ENCODE data around the gene SSH2.
A peak's percentile ranks its signal among the peaks of the same experiment; 100 is the strongest.
"Not testable (repeated sequence)": the region's sequence is repeated elsewhere in the genome, so short reads cannot be mapped to it uniquely, and the experiment has no call there.

The SSH2 gene

DNA sequence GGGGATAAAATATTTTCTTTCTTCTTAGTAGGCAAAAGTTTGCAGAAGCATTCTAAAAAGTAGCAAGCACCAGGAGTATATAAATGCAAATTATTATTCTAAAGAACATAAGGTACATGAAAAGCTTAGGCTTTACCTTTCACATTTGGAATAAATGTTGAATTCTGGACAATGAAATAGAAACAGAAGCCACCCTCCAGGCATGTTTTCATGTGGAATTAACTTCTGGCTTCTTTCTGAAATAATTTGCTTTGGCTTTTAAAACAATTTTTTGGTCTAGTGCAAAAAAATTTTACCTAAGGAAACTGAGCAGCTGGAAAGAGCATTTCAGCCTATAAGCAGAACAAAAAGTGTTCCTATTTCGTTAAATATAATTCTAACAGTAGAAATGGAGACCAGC is 197.8 kb downstream of the SSH2 start:
- H3K4me1 ChIP-seq (ENCODE audit: control insufficient read depth in 5 of 5, insufficient read depth in 5 of 5, low read length in 5 of 5), result peaks cover 0 to 22% (median 18%) of the 10 kb centered on the region in 5 donors
- no peak overlapping the region for H3K9ac ChIP-seq (ENCODE audit: low read length in 5 of 5)
- H3K9me3 ChIP-seq (ENCODE audit: control insufficient read depth in 5 of 5, low read length in 5 of 5), result no peaks in the 10 kb centered on the region
- no peak overlapping the region for H3K4me3 ChIP-seq (ENCODE audit: low read depth in 1 of 5, low read length in 5 of 5)
- peak overlapping the region; percentile 41 for H3K27ac ChIP-seq (ENCODE audit: low read depth, low read length)
- H3K27me3 ChIP-seq (ENCODE audit: control insufficient read depth in 5 of 5, insufficient read depth in 4 of 5, low read length in 5 of 5), result no peaks in the 10 kb centered on the region
- H3K36me3 ChIP-seq (ENCODE audit: control insufficient read depth in 5 of 5, insufficient read depth in 5 of 5, low read length in 5 of 5), result peaks cover 0 to 7% (median 0%) of the 10 kb centered on the region in 5 donors

DNA sequence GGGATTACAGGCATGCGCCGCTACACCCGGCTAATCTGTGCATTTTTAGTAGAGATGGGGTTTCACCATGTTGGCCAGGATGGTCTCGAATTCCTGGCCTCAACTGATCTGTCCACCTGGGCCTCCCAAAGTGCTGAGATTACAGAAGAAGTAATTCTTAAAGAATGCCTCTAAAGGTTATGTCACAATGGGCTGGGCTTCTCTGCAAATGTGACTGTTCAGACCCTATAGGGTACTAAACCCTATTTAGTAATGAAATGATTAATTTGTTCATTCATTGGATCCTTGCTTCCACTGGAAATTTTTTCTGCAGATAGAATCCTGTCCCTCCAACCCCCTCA is 198.5 kb downstream of the SSH2 start:
- Histone ChIP-seq H3K27ac (ENCODE audit: low read depth, low read length) (peak overlapping the region; percentile 41), H3K36me3 (ENCODE audit: control insufficient read depth in 5 of 5, insufficient read depth in 5 of 5, low read length in 5 of 5) (peaks cover 0 to 7% (median 0%) of the 10 kb centered on the region in 5 donors), H3K27me3 (ENCODE audit: control insufficient read depth in 5 of 5, insufficient read depth in 4 of 5, low read length in 5 of 5) (no peaks in the 10 kb centered on the region), H3K9ac (ENCODE audit: low read length in 5 of 5) (no peak overlapping the region), H3K9me3 (ENCODE audit: control insufficient read depth in 5 of 5, low read length in 5 of 5) (no peaks in the 10 kb centered on the region), H3K4me3 (ENCODE audit: low read depth in 1 of 5, low read length in 5 of 5) (no peak overlapping the region), H3K4me1 (ENCODE audit: control insufficient read depth in 5 of 5, insufficient read depth in 5 of 5, low read length in 5 of 5) (peaks cover 0 to 28% (median 19%) of the 10 kb centered on the region in 5 donors)

DNA sequence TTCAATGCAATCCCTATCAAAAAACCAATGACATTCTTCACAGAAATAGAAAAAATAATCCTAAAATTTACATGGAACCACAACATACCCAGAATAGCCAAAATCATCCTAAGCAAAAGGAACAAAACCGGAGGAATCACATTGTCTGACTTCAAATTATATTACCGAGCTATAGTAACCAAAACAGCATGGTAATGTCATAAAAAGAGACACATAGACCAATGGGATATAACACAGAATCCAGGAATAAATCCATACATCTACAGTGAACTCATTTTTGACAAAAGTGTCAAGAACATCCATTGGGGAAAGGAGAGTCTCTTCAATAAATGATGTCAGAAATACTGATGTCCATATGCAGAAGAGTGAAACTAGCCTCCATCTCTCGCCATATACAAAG is 201.5 kb downstream of the SSH2 start:
- Histone ChIP-seq H3K4me3 (ENCODE audit: low read depth in 1 of 5, low read length in 5 of 5) (no peak overlapping the region), H3K9ac (ENCODE audit: low read length in 5 of 5) (no peak overlapping the region), H3K4me1 (ENCODE audit: control insufficient read depth in 5 of 5, insufficient read depth in 5 of 5, low read length in 5 of 5) (peaks cover 0 to 39% (median 27%) of the 10 kb centered on the region in 5 donors), H3K27ac (ENCODE audit: low read depth, low read length) (no peak overlapping the region), H3K27me3 (ENCODE audit: control insufficient read depth in 5 of 5, insufficient read depth in 4 of 5, low read length in 5 of 5) (no peaks in the 10 kb centered on the region), H3K9me3 (ENCODE audit: control insufficient read depth in 5 of 5, low read length in 5 of 5) (no peaks in the 10 kb centered on the region), H3K36me3 (ENCODE audit: control insufficient read depth in 5 of 5, insufficient read depth in 5 of 5, low read length in 5 of 5) (peaks cover 0 to 4% (median 0%) of the 10 kb centered on the region in 5 donors)

DNA sequence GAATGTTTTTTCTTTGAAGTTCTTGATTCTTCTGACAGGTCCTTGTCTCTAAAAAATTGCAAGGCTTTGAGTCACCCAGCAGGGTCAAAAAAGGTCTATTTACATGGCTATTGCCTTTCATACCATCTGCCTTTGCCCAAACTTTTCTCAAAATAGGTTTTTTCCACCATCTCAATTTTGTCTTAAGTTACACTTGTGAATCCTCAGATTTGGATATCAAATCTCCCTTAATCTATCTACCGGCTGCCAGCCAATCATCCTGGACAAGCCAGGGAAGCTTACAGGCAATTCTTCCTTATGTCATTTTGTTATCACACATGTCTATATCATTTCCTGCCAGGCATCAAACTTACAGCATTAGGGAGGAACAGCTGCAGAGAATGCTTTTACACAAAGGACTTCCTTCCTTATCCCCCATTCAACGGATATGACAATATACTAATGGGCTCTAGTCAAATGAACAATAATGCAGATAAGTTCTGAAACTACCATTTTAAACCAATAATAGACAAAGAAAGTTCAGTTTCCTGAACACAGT is 203.2 kb downstream of the SSH2 start:
- Histone ChIP-seq H3K27ac (ENCODE audit: low read depth, low read length) (peak overlapping the region; percentile 33), H3K4me1 (ENCODE audit: control insufficient read depth in 5 of 5, insufficient read depth in 5 of 5, low read length in 5 of 5) (peaks cover 7 to 43% (median 29%) of the 10 kb centered on the region in 5 donors), H3K9ac (ENCODE audit: low read length in 5 of 5) (no peak overlapping the region), H3K27me3 (ENCODE audit: control insufficient read depth in 5 of 5, insufficient read depth in 4 of 5, low read length in 5 of 5) (no peaks in the 10 kb centered on the region), H3K36me3 (ENCODE audit: control insufficient read depth in 5 of 5, insufficient read depth in 5 of 5, low read length in 5 of 5) (peaks cover 0 to 4% (median 0%) of the 10 kb centered on the region in 5 donors), H3K9me3 (ENCODE audit: control insufficient read depth in 5 of 5, low read length in 5 of 5) (no peaks in the 10 kb centered on the region), H3K4me3 (ENCODE audit: low read depth in 1 of 5, low read length in 5 of 5) (no peak overlapping the region)

DNA sequence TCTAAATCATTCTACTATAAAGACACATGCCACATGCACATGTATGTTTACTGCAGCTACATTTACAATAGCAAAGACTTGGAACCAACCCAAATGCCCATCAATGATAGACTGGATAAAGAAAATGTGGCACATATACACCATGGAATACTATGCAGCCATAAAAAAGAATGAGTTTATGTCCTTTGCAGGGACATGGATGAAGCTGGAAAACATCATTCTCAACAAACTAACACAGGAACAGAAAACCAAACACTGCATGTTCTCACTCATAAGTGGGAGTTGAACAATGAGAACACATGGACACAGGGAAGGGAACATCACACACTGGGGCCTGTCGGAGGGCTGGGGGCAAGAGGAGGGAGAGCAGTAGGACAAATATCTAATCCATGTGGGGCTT is 204.6 kb downstream of the SSH2 start:
- not testable (repeated sequence) for H3K27me3 ChIP-seq (ENCODE audit: control insufficient read depth in 5 of 5, insufficient read depth in 4 of 5, low read length in 5 of 5); H3K36me3 ChIP-seq (ENCODE audit: control insufficient read depth in 5 of 5, insufficient read depth in 5 of 5, low read length in 5 of 5); H3K9me3 ChIP-seq (ENCODE audit: control insufficient read depth in 5 of 5, low read length in 5 of 5); H3K9ac ChIP-seq (ENCODE audit: low read length in 5 of 5); H3K27ac ChIP-seq (ENCODE audit: low read depth, low read length); H3K4me3 ChIP-seq (ENCODE audit: low read depth in 1 of 5, low read length in 5 of 5)
- H3K4me1 ChIP-seq (ENCODE audit: control insufficient read depth in 5 of 5, insufficient read depth in 5 of 5, low read length in 5 of 5), result peaks cover 7 to 57% (median 43%) of the 10 kb centered on the region in 5 donors

DNA sequence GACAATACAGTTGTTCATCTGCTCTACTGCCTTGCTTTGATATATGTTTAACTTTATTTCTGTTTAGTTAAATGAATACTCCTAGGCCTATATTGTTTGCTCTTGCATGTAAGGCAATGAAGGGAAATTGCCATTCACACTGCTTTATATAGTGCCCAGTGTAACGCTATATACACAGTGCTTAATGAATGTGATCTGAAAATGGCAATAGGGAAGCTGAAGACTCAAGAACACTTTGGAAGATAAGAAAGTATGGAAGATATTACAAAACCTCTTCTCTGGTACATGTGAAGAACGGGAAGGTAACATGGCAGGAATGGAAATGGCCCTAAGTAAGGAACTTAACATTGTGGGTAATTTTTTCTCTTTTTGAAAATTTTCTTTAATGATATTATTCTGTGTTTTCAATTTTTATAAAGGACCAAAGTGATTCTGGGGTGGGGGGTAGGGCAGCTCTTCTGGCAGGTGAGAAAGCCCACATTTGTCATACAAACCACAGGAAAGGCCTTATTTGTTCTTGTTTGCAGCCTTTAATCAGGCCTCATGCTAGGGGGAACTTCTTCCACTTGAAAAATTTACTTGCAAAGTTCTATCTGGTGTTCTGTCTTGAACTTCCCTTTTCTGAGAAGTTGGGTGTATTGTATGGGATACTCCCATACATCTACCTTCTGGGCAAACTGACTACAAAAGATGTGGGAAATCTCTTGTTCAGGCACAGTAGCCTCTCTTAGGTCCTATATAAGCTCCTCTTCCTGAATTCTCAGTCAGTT is 206.6 kb downstream of the SSH2 start:
- H3K9me3 ChIP-seq (ENCODE audit: control insufficient read depth in 5 of 5, low read length in 5 of 5), result no peaks in the 10 kb centered on the region
- peak overlapping the region in 2 of 5 donors; percentile 13 to 39 for H3K9ac ChIP-seq (ENCODE audit: low read length in 5 of 5)
- H3K4me1 ChIP-seq (ENCODE audit: control insufficient read depth in 5 of 5, insufficient read depth in 5 of 5, low read length in 5 of 5), result peaks cover 7 to 60% (median 49%) of the 10 kb centered on the region in 5 donors
- H3K36me3 ChIP-seq (ENCODE audit: control insufficient read depth in 5 of 5, insufficient read depth in 5 of 5, low read length in 5 of 5), result no peaks in the 10 kb centered on the region
- peak overlapping the region; percentile 85 for H3K27ac ChIP-seq (ENCODE audit: low read depth, low read length)
- H3K4me3 ChIP-seq (ENCODE audit: low read depth in 1 of 5, low read length in 5 of 5), result no peak overlapping the region
- H3K27me3 ChIP-seq (ENCODE audit: control insufficient read depth in 5 of 5, insufficient read depth in 4 of 5, low read length in 5 of 5), result no peaks in the 10 kb centered on the region

DNA sequence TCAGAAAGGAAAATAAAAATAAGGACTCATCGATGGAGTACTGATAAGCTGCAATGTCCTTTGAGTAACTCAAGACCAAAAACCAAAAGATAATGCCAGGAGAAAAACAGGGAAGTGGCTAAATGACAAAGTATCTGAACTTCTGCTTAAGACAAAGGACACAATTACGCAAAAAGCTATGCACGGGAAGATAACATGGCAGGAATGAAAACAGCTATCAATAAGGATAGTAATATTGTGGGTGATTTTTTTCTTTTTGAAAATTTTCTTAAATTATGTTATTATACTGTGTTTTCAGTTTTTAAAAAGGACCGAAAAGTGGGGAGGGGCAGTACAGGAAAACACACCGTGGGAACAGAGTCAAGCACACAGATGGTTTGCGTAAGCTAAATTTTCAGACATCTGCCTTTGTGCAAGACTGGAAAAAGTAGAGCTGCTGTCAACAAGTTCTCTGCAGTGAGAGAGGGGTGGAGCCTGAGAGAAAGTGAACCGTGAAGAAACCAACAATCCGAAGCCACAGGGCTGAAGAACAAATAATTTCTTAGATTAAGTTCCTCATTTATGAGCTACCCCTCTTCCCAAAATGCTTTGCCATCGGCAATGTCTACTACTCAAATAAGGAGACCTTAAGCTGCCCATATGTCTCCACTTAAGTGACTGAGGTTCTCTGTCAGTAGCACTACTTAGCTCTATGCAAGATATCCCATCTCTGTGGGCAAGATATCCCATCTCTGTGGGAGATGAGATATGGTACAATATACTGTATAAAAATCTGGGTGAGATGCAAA is 207.4 kb downstream of the SSH2 start:
- Histone ChIP-seq H3K27ac (ENCODE audit: low read depth, low read length) (peak overlapping the region; percentile 85), H3K4me3 (ENCODE audit: low read depth in 1 of 5, low read length in 5 of 5) (peak overlapping the region; percentile 23 to 61 (median 47)), H3K4me1 (ENCODE audit: control insufficient read depth in 5 of 5, insufficient read depth in 5 of 5, low read length in 5 of 5) (peaks cover 7 to 58% (median 49%) of the 10 kb centered on the region in 5 donors), H3K9ac (ENCODE audit: low read length in 5 of 5) (peak overlapping the region in 3 of 5 donors; percentile 1 to 58 (median 51)), H3K9me3 (ENCODE audit: control insufficient read depth in 5 of 5, low read length in 5 of 5) (no peaks in the 10 kb centered on the region), H3K36me3 (ENCODE audit: control insufficient read depth in 5 of 5, insufficient read depth in 5 of 5, low read length in 5 of 5) (no peaks in the 10 kb centered on the region), H3K27me3 (ENCODE audit: control insufficient read depth in 5 of 5, insufficient read depth in 4 of 5, low read length in 5 of 5) (no peaks in the 10 kb centered on the region)

DNA sequence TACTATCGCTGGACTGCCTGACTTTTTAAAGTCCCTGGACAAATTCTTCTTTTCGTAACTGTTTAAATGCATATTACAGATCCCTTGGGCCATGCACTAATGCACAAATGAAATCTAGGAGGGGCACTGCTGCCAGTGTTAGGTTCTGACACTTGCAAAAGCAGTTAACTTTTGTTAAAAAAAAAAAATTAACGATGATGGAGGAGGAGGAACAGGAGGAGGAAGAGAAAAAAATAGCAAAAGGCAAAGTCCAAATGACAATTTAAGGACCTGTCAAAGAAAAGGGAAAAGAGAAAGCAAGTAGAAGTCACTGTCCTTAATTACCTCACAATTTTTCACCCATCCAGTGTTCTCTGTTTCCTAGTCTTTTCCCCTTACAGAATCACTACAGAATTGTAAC is 209.5 kb downstream of the SSH2 start:
- H3K4me1 ChIP-seq (ENCODE audit: control insufficient read depth in 5 of 5, insufficient read depth in 5 of 5, low read length in 5 of 5), result peaks cover 7 to 55% (median 39%) of the 10 kb centered on the region in 5 donors

DNA sequence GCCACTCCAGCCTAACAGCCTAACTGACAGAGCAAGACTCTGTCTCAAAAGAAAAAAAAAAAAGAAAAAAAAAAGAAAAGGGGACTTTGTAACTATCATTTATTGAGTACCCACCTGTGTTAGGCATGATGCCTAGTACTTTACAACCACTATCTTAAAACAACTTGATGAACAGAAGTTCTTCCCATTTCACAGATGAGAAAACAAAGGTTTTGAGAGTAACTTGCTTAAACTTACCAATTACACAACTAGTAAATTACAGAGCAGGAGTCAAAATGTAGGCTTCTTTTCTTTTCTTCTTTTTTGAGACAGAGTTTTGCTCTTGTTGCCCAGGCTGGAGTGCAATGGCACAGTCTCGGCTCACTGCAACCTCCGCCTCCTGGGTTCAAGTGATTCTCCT is 210.6 kb downstream of the SSH2 start:
- H3K27ac ChIP-seq (ENCODE audit: low read depth, low read length), result peak overlapping the region; percentile 85
- H3K4me1 ChIP-seq (ENCODE audit: control insufficient read depth in 5 of 5, insufficient read depth in 5 of 5, low read length in 5 of 5), result peaks cover 7 to 52% (median 39%) of the 10 kb centered on the region in 5 donors

More for the DNA sequence above, 209.5 kb downstream of the SSH2 start:
- peak overlapping the region in 2 of 5 donors; percentile 39 to 48 for H3K9ac ChIP-seq (ENCODE audit: low read length in 5 of 5)
- H3K9me3 ChIP-seq (ENCODE audit: control insufficient read depth in 5 of 5, low read length in 5 of 5), result no peaks in the 10 kb centered on the region
- H3K27me3 ChIP-seq (ENCODE audit: control insufficient read depth in 5 of 5, insufficient read depth in 4 of 5, low read length in 5 of 5), result no peaks in the 10 kb centered on the region
- H3K4me3 ChIP-seq (ENCODE audit: low read depth in 1 of 5, low read length in 5 of 5), result no peak overlapping the region
- H3K36me3 ChIP-seq (ENCODE audit: control insufficient read depth in 5 of 5, insufficient read depth in 5 of 5, low read length in 5 of 5), result no peaks in the 10 kb centered on the region
- H3K27ac ChIP-seq (ENCODE audit: low read depth, low read length), result peak overlapping the region; percentile 85

More for the DNA sequence above, 210.6 kb downstream of the SSH2 start:
- no peak overlapping the region for H3K4me3 ChIP-seq (ENCODE audit: low read depth in 1 of 5, low read length in 5 of 5)
- no peaks in the 10 kb centered on the region for H3K27me3 ChIP-seq (ENCODE audit: control insufficient read depth in 5 of 5, insufficient read depth in 4 of 5, low read length in 5 of 5)
- H3K9me3 ChIP-seq (ENCODE audit: control insufficient read depth in 5 of 5, low read length in 5 of 5), result no peaks in the 10 kb centered on the region
- H3K9ac ChIP-seq (ENCODE audit: low read length in 5 of 5), result no peak overlapping the region
- no peaks in the 10 kb centered on the region for H3K36me3 ChIP-seq (ENCODE audit: control insufficient read depth in 5 of 5, insufficient read depth in 5 of 5, low read length in 5 of 5)
